Measurements from ENCODE around the gene GPBP1L1.

The GPBP1L1 gene

DNA sequence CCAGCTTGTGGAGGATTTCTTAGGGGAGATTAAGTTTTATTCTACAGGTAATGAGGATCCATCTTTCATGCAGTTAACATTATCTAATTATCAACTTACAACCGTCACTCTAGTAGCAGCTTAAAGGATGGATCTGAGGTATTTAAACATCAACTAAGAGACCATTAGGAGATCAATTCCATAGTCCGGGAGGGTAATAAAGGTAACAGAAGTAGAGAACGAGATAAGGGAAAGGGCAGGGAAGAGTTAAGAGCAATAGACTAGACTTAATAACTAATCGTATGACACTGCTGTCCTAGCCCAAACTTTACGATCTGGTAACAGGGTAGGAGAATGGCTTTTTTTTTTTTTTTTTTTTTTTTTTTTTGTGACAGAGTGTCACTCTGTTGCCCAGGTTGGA is 43.0 kb downstream of the GPBP1L1 start:
- H3K27me3 Mint-ChIP-seq (ENCODE audit: low read depth): no peaks in the 10 kb centered on the region
- H3K9me3 Mint-ChIP-seq: no peaks in the 10 kb centered on the region
- peaks cover 62% of the 10 kb centered on the region for H3K36me3 Mint-ChIP-seq (ENCODE audit: low read depth)
- TF ChIP-seq, protein P1, sequence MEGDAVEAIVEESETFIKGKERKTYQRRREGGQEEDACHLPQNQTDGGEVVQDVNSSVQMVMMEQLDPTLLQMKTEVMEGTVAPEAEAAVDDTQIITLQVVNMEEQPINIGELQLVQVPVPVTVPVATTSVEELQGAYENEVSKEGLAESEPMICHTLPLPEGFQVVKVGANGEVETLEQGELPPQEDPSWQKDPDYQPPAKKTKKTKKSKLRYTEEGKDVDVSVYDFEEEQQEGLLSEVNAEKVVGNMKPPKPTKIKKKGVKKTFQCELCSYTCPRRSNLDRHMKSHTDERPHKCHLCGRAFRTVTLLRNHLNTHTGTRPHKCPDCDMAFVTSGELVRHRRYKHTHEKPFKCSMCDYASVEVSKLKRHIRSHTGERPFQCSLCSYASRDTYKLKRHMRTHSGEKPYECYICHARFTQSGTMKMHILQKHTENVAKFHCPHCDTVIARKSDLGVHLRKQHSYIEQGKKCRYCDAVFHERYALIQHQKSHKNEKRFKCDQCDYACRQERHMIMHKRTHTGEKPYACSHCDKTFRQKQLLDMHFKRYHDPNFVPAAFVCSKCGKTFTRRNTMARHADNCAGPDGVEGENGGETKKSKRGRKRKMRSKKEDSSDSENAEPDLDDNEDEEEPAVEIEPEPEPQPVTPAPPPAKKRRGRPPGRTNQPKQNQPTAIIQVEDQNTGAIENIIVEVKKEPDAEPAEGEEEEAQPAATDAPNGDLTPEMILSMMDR (IDR thresholded peaks at IDR 0.05; ENCODE audit: unreplicated experiment in 3 of 3): no peak
- peaks cover 7% of the 10 kb centered on the region for H3K4me1 Mint-ChIP-seq
- no peak overlapping the region for H3K4me3 Mint-ChIP-seq
- H3K27ac Mint-ChIP-seq: no peak overlapping the region

DNA sequence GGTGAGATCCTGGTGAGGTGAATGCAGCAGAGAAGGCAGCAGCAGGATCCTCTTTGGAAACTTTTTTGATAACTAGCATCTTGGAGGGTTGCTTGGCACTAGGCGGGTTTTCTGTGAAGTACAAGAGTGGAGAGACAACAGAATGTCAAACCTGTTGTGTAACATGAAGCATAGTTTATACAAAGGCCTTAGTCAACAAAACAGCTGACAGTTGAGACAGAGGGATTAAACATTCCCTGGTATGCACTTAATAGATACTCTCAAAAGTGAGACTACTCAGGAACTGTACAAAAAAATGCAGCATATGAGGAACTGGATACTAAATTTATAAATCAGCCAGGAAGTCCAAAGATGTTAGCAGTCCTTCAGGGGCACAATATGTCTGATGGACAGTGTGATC is 46.0 kb downstream of the GPBP1L1 start:
- Mint-ChIP-seq H3K4me3 (no peak overlapping the region), H3K27ac (peak overlapping the region in 1 of 3 experiments; percentile 39), H3K27me3 (ENCODE audit: low read depth) (no peaks in the 10 kb centered on the region), H3K36me3 (ENCODE audit: low read depth) (peaks cover 39% of the 10 kb centered on the region), H3K4me1 (peaks cover 7% of the 10 kb centered on the region), H3K9me3 (no peaks in the 10 kb centered on the region)
- TF ChIP-seq, protein P1 (IDR thresholded peaks at IDR 0.05; ENCODE audit: unreplicated experiment in 3 of 3): no peak

DNA sequence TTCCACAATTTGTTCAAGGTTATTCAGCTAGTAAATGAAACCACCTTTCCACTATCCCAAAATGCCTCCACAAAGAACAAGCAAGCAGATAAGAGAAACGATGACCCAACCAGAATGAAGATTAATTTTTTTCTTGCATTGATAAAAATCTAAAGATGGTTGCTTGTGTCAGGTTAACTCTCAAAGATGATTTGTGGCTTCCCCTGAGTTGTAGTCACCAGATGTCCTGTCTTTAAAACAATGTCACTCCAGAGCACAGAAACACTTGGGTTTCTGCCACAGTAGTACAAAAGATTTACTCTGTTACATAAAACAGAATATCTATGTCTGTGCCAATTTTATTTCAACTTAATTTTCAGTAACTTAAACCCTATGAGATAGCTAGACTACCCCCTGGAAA is 51.1 kb downstream of the GPBP1L1 start:
- H3K4me1 Mint-ChIP-seq: peaks cover 2% of the 10 kb centered on the region
- H3K27me3 Mint-ChIP-seq (ENCODE audit: low read depth): no peaks in the 10 kb centered on the region
- no peaks in the 10 kb centered on the region for H3K9me3 Mint-ChIP-seq
- H3K4me3 Mint-ChIP-seq: no peak overlapping the region
- peaks cover 31% of the 10 kb centered on the region for H3K36me3 Mint-ChIP-seq (ENCODE audit: low read depth)
- no peak overlapping the region for H3K27ac Mint-ChIP-seq
- TF ChIP-seq, protein P1 (IDR thresholded peaks at IDR 0.05; ENCODE audit: unreplicated experiment in 3 of 3): no peak

DNA sequence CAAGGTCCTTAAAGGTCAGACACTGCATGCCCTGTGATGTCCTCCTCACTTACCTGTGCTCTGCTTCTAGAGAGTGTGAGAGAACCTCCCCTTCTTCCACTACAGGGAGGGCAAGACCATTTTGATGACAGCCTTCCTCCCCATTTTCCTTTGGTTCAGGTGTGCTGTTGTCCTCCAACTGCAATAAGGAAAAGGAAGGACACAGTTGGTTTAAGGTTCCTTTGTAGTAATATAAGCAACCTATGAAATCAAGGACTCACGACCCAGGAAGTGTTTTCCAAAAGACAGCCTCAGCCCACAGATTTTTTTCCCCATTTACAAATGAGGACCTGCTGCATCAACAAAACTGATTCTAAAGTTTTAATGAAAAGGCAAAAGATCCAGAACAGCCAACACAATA is 55.9 kb downstream of the GPBP1L1 start:
- TF ChIP-seq, protein P1 (IDR thresholded peaks at IDR 0.05; ENCODE audit: unreplicated experiment in 3 of 3): no peak
- Mint-ChIP-seq H3K4me3 (no peak overlapping the region), H3K27me3 (ENCODE audit: low read depth) (no peaks in the 10 kb centered on the region), H3K36me3 (ENCODE audit: low read depth) (peaks cover 65% of the 10 kb centered on the region), H3K4me1 (no peaks in the 10 kb centered on the region), H3K9me3 (no peaks in the 10 kb centered on the region), H3K27ac (no peak overlapping the region)

DNA sequence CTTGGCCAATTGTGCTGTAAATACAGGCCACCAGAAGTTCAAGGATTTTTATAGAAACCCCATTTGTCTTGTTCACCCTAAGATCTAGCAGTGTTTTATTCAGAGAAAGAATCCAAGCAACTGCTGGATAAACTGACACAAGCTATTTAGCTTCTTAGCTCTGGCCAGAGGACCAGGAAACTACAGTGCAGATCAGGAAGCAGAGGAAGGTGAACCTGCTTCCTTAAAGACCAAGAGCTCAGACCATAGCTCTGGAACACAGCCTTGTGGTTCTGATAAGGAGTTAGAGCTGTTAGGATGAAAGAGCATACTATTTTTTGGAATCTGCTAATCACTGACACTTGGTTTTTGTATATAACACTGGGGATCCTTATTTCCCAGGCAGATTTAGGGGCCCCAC is 57.3 kb downstream of the GPBP1L1 start:
- Mint-ChIP-seq H3K36me3 (ENCODE audit: low read depth) (peaks cover 72% of the 10 kb centered on the region), H3K4me1 (no peaks in the 10 kb centered on the region), H3K27me3 (ENCODE audit: low read depth) (no peaks in the 10 kb centered on the region), H3K27ac (no peak overlapping the region), H3K9me3 (no peaks in the 10 kb centered on the region), H3K4me3 (no peak overlapping the region)
- TF ChIP-seq, protein P1 (IDR thresholded peaks at IDR 0.05; ENCODE audit: unreplicated experiment in 3 of 3): no peak

DNA sequence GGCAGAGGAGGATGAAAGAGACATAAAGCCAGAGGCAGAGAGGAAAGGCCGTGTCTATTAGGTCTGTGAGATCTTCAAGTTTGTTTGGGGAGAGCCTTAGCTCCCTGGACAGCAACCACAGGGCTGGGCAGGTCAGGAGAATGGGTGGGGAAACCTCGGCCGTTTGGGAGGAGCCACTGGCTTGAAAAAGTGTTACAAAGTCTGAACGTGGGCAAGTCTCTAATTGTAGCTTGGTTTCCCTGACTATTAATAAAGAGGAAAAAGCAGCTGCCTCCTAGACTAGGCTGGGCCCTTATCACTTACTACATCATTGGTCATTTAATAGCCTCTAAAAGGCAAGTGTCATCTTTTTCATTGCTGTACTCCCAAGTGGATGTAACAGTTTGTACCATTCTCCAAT is 62.4 kb downstream of the GPBP1L1 start, which contains the start of gene CCDC17:
Gene CCDC17 (minus strand): TSS at position 83 of the 400 bp plus-strand sequence. CDS start 145 bp downstream, outside the sequence.
- Mint-ChIP-seq H3K4me1 (no peaks in the 10 kb centered on the region), H3K4me3 (no peak within 1 kb of the TSS), H3K27ac (peak within 1 kb of the TSS; percentile 42 to 62 (median 43)), H3K9me3 (no peaks in the 10 kb centered on the region), H3K36me3 (ENCODE audit: low read depth) (peaks cover 43% of the 10 kb centered on the region), H3K27me3 (ENCODE audit: low read depth) (no peaks in the 10 kb centered on the region)
- TF ChIP-seq, protein P1 (IDR thresholded peaks at IDR 0.05; ENCODE audit: unreplicated experiment in 3 of 3): no peak
